EL (cell line): Measurements from ENCODE around the gene DNAJA3.
"Not testable (repeated sequence)": the region's sequence is repeated elsewhere in the genome, so short reads cannot be mapped to it uniquely, and the experiment has no call there.

Experiments used
- DNase-seq: peaks from one replicate; pipeline ENCODE4 v3.0.0-alpha.2; 2016

Gene DNAJA3

DNA sequence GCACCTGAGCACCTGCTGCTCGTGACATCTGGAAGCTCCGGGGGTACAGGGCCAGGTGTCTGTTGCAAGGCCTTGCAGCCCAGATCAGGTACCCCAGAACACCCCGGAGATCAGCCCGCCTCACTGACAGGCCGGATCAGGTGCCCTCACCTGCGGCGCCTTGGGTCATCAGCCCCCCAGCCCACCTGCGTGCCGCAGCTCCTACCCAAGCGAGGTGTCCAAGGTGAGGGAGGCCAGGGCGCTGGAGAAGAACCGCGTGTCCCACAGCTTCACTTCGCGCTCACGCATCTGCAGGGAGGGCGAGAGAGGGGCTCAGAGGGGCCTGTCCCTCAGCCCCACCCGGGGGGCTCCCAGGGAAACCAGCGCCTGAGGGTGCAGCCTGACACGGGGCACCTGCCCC lies 37.9 kb upstream of the DNAJA3 start:
- no peak for DNase-seq

DNA sequence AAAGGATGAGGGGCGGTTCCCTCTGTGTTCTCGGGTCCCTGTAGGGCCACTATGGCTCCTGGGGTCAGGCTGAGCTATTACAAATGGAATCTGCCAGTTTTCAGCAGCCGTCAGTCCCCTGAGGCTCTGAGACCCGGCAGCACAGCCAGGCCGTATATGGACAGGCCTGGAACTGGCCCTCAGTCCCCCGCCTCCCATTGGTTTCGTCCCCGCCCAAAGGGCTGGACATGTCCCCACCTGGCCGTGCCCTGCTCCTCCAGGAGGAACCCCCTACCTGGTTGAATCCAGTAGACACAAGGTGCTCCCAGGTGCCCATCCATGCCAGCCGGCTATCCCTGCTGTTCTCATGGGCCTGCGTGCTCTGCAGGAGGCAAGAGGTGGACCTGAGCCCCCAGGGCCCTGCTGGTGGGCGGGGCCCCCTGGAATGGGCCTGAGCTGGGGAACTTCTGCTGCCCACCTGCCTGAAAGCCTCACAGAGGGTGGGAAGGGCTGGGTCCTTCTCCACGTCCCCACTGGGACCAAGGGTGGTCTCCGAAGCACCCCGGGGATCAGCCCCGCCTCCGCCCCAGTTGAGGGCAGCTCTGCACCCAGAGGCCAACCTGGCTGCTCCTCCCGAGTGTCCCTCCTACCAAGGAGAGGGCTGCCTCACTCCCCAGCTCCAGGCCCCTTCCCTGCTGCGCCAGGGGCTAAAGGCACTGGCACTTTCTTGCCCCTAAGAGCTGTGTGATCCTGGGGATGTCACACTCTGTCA lies 37.2 kb upstream of the DNAJA3 start:
- peak; percentile 85 for DNase-seq

- DNase-seq: no peak
Measured at GRCh38 chr16:4389051-4389955, 36.4 kb upstream of the DNAJA3 start.

DNA sequence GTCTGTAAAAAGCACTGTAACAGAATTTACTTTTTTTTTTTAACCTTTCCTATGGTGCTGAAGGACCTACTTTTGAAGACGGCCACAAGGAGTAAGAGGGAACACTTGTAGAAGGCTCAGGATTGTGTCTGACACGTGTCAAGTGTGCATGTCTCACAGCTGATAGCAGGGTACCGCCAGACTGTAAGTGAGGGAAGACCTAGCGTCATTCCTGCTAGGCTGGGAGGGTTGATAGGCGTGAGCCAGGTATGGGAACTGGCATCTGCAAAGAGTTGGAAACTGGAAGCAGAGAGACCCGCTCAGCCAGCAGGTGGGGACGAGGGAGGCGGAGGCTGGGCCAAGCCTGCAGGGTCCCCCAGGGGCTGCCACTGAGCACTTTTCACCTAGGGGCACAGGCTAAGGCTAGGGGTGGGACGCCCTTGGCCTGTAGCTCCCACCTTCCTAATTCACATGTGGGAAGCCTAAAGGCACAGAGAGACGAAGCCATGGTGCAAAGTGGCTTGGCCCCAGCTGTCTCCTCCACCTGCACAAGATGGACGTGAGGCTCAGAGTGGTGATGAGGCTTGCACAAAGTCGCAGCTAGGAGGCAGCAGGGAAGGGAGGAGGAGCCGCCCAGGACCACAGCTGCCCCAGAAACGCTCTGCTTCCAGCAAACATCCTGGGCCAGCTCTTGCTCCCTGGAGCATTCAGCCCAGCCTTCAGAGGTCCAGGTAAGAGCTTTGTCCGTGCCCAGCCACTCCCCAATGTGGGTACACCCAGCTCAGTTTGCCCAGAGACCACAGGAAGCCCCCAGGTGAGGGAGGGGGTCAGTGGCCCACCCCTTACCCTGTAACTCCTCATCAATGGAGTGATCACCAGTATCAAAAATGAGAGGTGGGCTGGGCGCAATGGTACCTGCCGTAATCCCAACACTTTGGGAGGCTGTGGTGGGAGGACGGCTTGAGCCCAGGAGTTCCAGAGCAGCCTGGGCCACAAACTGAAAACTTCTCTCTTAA lies 35.1 kb upstream of the DNAJA3 start:
- no peak for DNase-seq

DNA sequence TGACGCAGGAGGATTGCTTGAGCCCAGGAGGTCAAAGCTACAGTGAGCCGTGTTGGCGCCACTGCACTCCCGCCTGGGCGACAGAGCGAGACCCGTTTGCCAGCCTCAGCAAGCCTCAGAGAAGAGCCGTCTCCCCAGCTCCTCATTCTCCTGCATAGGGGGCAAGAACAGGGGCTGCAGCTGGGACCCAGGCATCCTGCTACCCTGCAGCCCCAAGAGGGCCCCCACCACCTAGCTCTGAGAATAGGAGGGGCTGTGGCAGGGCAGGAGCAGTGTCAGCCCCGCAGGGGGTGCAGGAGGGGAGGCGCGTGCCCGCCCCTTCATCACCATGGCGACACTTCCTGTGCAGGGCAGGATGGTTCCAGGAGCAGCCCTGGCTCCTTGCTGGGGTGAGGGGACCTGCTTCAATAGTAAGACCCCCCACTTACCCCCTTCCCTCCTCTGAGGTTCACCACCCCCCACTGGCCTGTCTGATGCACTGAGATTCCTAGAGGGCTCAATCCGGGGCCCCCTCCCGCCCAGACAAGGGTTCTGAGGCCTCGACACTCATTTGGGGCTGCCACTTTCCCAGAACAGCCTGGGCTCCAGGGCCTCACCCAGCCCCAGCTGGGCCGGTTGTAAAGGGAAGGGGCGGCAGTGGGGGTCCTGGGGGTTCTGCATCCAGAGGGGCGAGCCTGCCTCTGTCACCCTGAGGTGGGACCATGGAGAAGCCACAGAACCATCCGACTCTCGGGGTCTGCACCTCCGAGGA lies 33.9 kb upstream of the DNAJA3 start:
- no peak for DNase-seq

DNA sequence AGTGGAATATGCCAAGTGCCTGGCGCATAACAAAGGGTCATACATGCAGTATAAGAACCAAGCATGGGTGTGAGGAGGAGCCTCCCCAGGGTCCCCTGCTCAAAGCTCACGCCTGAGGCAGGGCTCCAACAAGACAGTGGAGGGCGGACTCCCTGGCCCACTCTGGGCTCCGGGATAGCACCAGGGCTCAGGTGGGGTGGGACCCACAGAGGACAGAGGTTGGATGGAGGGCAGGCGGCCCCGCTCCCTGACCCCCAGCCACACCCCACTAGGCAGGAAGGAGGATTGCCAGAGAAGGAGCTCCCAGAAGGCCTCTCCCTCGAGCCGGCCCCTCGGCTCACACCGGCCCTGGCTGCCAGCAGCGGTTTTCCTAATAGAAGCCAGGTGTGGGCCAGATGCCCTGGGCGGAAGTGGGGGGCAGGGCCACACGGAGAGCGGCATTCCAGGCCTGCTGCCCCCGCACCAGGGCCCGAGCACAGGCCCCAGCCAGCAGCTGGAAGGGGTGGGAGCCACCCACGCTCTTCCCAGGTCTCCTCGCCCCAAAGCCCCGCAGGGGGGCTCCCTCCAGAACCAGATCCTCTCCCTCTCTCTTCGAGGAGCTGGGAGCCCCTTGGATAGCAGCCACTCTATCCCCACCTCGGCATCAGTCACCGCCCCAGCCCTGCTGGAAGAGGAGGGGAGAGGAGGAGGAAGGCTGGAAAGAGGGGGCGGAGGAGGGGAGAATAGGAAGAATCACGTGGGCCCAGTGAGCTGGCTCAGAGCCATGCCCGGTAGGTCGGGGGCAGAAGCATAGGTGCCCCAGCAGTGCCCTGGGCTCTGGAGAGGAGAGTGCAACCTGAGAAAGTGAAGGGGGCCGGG lies 33.1 kb upstream of the DNAJA3 start:
- peak; percentile 85 for DNase-seq

GRCh38 chr16:4393240-4393600 lies 32.4 kb upstream of the DNAJA3 start:
- peak; percentile 50 for DNase-seq

DNA sequence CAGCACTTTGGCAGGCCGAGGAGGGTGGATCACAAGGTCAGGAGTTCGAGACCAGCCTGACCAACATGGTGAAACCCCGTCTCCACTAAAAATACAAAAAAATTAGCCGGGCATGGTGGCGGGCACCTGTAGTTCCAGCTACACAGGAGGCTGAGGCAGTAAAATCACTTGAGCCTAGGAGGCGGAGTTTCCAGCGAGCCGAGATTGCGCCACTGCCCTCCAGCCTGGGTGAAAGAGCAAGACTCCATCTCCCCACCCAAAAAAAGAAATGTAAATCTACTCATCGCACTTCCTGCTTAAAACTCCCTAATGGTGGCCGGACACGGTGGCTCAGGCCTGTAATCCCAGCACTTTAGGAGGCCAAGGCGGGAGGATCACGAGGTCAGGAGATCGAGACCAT lies 31.8 kb upstream of the DNAJA3 start:
- DNase-seq: not testable (repeated sequence)

DNA sequence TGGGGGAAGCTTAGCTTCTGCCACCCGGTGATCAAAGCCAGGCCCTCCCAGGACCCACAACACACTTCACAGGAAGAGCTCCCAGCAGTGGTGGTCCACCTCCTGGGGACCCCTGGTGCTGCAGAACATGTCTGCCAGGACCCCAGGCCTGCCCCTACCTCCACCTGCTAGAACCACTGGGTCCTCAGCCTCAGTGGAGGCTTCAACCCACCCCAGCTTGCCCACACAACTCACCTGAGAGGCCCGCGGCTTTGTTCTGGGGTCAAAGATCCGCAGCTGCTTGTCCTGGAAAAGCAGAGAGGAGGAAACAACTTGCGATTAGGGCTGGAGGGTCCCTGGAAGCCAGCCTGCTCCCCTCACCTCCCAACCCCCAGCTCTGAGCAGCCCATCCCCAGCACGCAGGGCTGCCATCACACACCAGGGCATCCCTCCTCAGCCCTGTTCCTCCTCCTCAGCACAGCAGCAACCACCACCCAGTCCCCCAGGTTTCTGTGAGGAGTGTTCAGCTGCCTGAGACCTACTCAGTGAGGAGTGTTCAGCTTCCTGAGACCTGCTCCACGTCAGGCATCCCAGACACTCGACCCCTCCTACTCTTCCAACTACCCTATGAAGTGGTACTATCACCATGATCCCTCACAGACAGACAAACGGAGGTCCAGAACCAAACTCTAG lies 30.5 kb upstream of the DNAJA3 start:
- DNase-seq: no peak

DNA sequence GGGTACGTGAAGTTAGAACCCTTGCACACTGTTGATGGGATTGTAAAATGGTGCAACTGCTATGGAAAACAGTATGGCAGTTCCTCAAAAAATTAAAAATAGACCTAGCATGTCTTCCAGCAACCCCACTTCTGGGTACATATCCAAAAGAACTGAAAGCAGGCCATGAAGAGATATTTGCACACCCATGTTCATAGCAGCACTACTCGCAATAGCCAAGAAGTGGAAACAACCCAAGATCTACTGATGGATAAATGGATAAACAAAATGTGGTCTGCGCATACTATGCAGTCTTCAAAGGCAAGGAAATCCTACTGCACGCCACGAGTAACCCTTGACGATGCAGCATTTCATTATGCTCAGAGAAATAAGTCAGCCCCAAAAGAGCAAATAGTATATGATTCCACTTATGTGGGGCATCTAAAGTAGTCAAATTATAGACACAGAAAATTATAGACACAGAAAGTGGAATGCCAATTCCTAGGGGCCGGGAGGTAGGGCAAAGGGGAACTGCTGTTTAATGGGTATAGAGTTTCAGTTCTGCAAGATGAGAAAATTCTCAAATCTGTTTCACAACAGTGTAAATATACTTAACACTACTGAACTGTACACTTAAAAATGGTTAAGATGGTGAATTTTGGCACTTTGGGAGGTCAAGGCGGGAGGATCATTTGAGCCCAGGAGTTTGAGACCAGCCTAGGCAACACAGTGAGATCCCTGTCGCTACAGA lies 26.5 kb upstream of the DNAJA3 start:
- no peak for DNase-seq

DNA sequence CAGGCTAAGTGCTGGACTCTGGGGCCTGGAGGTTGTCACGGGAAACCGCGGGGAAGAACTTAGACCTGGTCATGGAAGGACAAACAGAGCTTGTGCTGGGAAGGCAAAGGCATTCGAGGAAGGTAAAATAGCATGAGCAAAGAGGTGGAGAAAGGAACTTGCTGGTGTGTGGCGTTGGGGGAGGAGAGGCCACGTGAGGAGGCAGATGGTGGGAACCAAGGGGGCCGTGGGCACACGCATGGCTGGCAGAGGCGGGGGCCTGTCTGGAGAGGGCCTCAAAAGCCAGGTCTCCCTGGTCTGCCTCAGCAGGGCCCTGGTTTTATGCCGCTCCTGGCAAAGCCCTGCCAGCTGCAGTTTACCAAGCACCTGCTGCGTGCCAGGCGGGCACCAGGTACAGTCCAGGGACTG lies 24.6 kb upstream of the DNAJA3 start:
- DNase-seq: no peak

DNA sequence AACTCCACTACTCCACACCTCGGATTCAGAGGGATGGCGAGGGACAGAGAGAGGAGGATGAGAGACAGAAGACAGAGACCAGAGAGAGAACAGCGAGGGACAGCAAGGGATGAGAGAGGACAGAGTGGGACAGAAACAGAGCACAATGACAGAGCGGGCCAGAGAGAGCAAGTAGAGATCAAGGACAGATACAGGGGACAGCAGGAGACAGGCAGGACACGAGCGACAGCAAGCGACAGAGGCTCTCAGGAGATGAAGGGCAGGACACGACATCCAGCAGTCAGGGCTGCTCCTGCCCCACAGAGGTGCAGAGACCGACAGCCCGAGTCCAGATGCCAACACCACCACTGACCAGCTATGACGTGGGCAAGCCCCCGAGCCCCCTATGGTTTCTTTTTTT lies 24.2 kb upstream of the DNAJA3 start:
- DNase-seq: no peak

DNA sequence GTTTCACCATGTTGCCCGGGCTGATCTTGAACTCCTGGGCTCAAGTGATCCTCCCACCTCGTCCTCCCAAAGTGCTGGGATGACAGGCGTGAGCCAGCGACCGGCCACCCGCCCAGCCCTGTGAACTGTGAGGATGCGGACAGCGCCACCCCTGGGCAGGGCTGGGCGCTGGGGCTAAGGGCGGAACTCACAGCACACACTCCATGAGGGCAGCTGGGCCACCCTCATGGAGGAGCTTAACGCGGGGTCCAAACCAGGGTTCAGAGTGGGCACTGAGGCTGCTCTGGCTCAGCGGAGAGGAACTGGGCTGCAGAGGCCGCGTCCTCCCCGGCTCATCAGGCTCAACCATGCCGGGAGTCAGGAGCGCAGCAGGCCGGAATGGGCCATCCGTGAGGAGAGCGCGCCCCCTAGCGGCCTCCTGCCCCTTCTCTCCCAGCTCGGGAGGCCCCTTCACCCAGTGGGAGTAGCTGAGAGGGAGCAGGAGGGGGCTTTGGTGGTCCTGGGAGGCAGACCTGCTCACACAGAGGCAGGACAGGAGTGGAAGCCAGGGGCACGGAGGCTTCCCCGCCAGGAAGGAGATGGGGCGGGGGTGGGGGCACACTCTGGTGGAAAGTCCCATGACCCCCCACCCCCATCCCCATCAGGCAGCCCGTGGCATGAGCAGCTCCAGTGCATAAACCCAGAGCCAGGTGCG lies 23.1 kb upstream of the DNAJA3 start:
- peak; percentile 69 for DNase-seq

- no peak for DNase-seq
Measured at GRCh38 chr16:4403133-4403949, 22.3 kb upstream of the DNAJA3 start.

- DNase-seq: no peak
Measured at GRCh38 chr16:4404247-4404966, 21.3 kb upstream of the DNAJA3 start.

- DNase-seq: no peak
Measured at GRCh38 chr16:4404967-4405696, 20.5 kb upstream of the DNAJA3 start.
